Upper lobe of left lung (tissue), 4 donors: Measurements from ENCODE around the gene PSMD8.
A peak's percentile ranks its signal among the peaks of the same experiment; 100 is the strongest.

Source experiments
- CTCF ChIP-seq, 6 experiments: fragments of 450-650 bp in 4 of 6; fragments of 200-600 bp in 2 of 6; sonication (generic) in 2 of 6; IDR thresholded peaks; one replicate each; pipeline ENCODE4 v1.5.1; 2016 to 2019; ENCODE audit warnings: antibody characterized with exemption in 6 of 6
- POLR2A ChIP-seq, 4 donors: fragments of 450-650 bp; IDR thresholded peaks; one replicate each; pipeline ENCODE4 v1.5.1; 2016 to 2017; ENCODE audit warnings: antibody characterized with exemption in 4 of 4, mild to moderate bottlenecking in 2 of 4

DNA sequence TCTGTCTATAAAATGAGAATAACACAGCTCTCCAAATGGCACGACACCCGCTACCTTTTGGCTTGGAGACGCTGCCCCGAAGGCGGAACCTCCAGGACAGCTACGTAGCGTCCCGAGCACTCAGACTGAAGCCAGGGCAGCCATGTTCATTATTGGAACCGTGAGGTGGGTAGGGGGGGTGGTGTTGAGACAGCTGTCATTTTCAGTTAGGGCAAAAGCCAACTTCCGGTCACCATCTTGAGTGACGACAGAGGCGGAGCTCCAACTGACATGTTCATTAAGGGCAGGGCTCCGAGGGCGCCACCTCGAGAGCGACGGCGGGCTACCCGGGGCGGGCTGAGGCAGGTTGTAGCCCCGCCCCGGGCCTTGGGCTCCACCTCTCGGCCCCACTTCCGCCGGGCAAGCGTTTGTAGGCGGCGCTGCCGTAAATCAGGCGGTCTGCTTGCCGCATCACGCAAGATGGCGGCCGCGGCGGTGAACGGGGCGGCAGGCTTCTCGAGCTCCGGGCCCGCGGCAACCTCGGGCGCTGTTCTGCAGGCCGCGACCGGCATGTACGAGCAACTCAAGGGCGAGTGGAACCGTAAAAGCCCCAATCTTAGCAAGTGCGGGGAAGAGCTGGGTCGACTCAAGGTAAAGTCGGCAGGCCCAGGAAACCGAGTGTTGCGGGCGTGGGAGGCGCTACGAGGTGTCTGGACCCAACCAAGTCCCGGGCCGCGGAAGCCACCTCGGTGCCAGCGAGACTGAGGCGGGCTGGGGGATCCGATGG is at the start of gene PSMD8:
- TF ChIP-seq CTCF (IDR thresholded peaks at IDR 0.05): peak in 2 of 6 experiments; percentile 21 to 44
- peak; percentile 44 to 98 (median 89) for TF ChIP-seq POLR2A (IDR thresholded peaks at IDR 0.05)
